HEK293 (cell line): ENCODE data around the gene TBC1D20.

Experiments
- CTCF ChIA-PET: fragments of 350-600 bp; formaldehyde crosslinking; extraction: SDS; loops from one replicate; lab custom pipeline; 2021; ENCODE audit warnings: antibody characterized with exemption; lab: Yijun Ruan, JAX
- POLR2A ChIA-PET: fragments of 300-600 bp; formaldehyde crosslinking; extraction: SDS; loops from one replicate; lab custom pipeline; 2020; ENCODE audit warnings: antibody characterized with exemption, inconsistent platforms; lab: Yijun Ruan, JAX
- H3K27ac ChIP-seq: fragments of 200-500 bp; sonication (Bioruptor generic); 2 replicates; pipeline ENCODE4 v1.5.1; 2014; ENCODE audit warnings: low read depth, low read length, control low read depth, inconsistent platforms; ENCODE audit errors: extremely low read depth
- H3K36me3 ChIP-seq, 2 experiments: fragments of 200-500 bp in 1 of 2; sonication (Bioruptor generic) in 1 of 2; 1 replicate in 1 of 2; 2 replicates in 1 of 2; pipeline ENCODE4 v1.5.1; 2014 to 2017; ENCODE audit warnings: inconsistent platforms in 2 of 2, low read length in 2 of 2; ENCODE audit not compliant: control insufficient read depth in 2 of 2, insufficient read depth in 1 of 2
- H3K4me1 ChIP-seq: fragments of 200-500 bp; sonication (Bioruptor generic); 2 replicates; pipeline ENCODE4 v1.5.1; 2014; ENCODE audit warnings: mild to moderate bottlenecking, low read length, inconsistent platforms; ENCODE audit not compliant: control insufficient read depth, insufficient read depth
- H3K4me3 ChIP-seq: 2 replicates; pipeline ENCODE4 v1.5.1; 2011; ENCODE audit warnings: low read depth, mild to moderate bottlenecking, control low read depth, low read length, moderate library complexity
- H3K9me3 ChIP-seq: fragments of 200-500 bp; sonication (Bioruptor generic); 2 replicates; pipeline ENCODE4 v1.5.1; 2014; ENCODE audit warnings: low read depth, low read length, inconsistent platforms; ENCODE audit not compliant: control insufficient read depth, insufficient read depth
- GLIS2 ChIP-seq: fragments of 450-650 bp; formaldehyde crosslinking; IDR thresholded peaks from 2 replicates; pipeline ENCODE4 v1.5.1; 2016; ENCODE audit warnings: missing biosample characterization, missing genetic modification characterization
- SCRT1 ChIP-seq: fragments of 450-650 bp; formaldehyde crosslinking; IDR thresholded peaks from 2 replicates; pipeline ENCODE4 v1.5.1; 2016; ENCODE audit warnings: missing biosample characterization, missing genetic modification characterization, borderline replicate concordance
- SP2 ChIP-seq: fragments of 450-650 bp; formaldehyde crosslinking; IDR thresholded peaks from 2 replicates; pipeline ENCODE4 v1.5.1; 2016; ENCODE audit warnings: missing biosample characterization, missing genetic modification characterization
- SP7 ChIP-seq: fragments of 450-650 bp; formaldehyde crosslinking; IDR thresholded peaks from 2 replicates; pipeline ENCODE4 v1.5.1; 2016; ENCODE audit warnings: missing biosample characterization, missing genetic modification characterization
- YY1 ChIP-seq: fragments of 450-650 bp; formaldehyde crosslinking; IDR thresholded peaks from 2 replicates; pipeline ENCODE4 v1.5.1; 2018; ENCODE audit warnings: missing biosample characterization, missing genetic modification characterization
- ZIC2 ChIP-seq: fragments of 450-650 bp; formaldehyde crosslinking; IDR thresholded peaks from 2 replicates; pipeline ENCODE4 v1.5.1; 2016; ENCODE audit warnings: missing biosample characterization, missing genetic modification characterization
- ZNF16 ChIP-seq: fragments of 450-650 bp; formaldehyde crosslinking; IDR thresholded peaks from 2 replicates; pipeline ENCODE4 v1.5.1; 2016; ENCODE audit warnings: low read depth, missing biosample characterization, missing genetic modification characterization
- ZNF211 ChIP-seq: fragments of 450-650 bp; formaldehyde crosslinking; IDR thresholded peaks from 2 replicates; pipeline ENCODE4 v1.5.1; 2016; ENCODE audit warnings: low read depth, missing biosample characterization, missing genetic modification characterization
- ZNF266 ChIP-seq: fragments of 450-650 bp; formaldehyde crosslinking; IDR thresholded peaks from 2 replicates; pipeline ENCODE4 v1.5.1; 2016; ENCODE audit warnings: missing biosample characterization, missing genetic modification characterization, low read depth
- ZNF302 ChIP-seq: fragments of 450-650 bp; formaldehyde crosslinking; IDR thresholded peaks from 2 replicates; pipeline ENCODE4 v1.5.1; 2016; ENCODE audit warnings: missing biosample characterization, missing genetic modification characterization, low read depth
- ZNF324 ChIP-seq: fragments of 450-650 bp; formaldehyde crosslinking; IDR thresholded peaks from 2 replicates; pipeline ENCODE4 v1.5.1; 2016; ENCODE audit warnings: missing biosample characterization, missing genetic modification characterization
- ZNF350 ChIP-seq: fragments of 450-650 bp; formaldehyde crosslinking; IDR thresholded peaks from 2 replicates; pipeline ENCODE4 v1.5.0; 2017; ENCODE audit warnings: missing biosample characterization, mild to moderate bottlenecking, missing genetic modification characterization
- ZNF394 ChIP-seq: fragments of 450-650 bp; formaldehyde crosslinking; IDR thresholded peaks from 2 replicates; pipeline ENCODE4 v1.5.1; 2016; ENCODE audit warnings: missing biosample characterization, missing genetic modification characterization, mild to moderate bottlenecking, moderate library complexity, borderline replicate concordance
- ZNF555 ChIP-seq: fragments of 450-650 bp; formaldehyde crosslinking; conservative IDR thresholded peaks from 2 replicates; pipeline ENCODE4 v1.5.1; 2017; ENCODE audit warnings: missing biosample characterization, mild to moderate bottlenecking, missing genetic modification characterization, inconsistent platforms
- ZNF585B ChIP-seq: fragments of 450-650 bp; formaldehyde crosslinking; IDR thresholded peaks from 2 replicates; pipeline ENCODE4 v1.5.1; 2016; ENCODE audit warnings: missing biosample characterization, missing genetic modification characterization
- TF ChIP-seq, protein P1 (sequence below): fragments of 450-650 bp; formaldehyde crosslinking; IDR thresholded peaks from 2 replicates; pipeline ENCODE4 v1.5.1; 2017; ENCODE audit warnings: missing biosample characterization, mild to moderate bottlenecking, missing genetic modification characterization, moderate library complexity
- TF ChIP-seq, protein P2 (sequence below): fragments of 450-650 bp; formaldehyde crosslinking; IDR thresholded peaks from 2 replicates; pipeline ENCODE4 v1.5.1; 2017; ENCODE audit warnings: missing biosample characterization, missing genetic modification characterization
- TF ChIP-seq, protein P3 (sequence below): fragments of 450-650 bp; formaldehyde crosslinking; IDR thresholded peaks from 2 replicates; pipeline ENCODE4 v1.5.0; 2017; ENCODE audit warnings: missing biosample characterization, missing genetic modification characterization, borderline replicate concordance
- TF ChIP-seq, protein P4 (sequence below): fragments of 450-650 bp; formaldehyde crosslinking; IDR thresholded peaks from 2 replicates; pipeline ENCODE4 v1.5.1; 2016; ENCODE audit warnings: missing biosample characterization, missing genetic modification characterization

Gene TBC1D20

DNA sequence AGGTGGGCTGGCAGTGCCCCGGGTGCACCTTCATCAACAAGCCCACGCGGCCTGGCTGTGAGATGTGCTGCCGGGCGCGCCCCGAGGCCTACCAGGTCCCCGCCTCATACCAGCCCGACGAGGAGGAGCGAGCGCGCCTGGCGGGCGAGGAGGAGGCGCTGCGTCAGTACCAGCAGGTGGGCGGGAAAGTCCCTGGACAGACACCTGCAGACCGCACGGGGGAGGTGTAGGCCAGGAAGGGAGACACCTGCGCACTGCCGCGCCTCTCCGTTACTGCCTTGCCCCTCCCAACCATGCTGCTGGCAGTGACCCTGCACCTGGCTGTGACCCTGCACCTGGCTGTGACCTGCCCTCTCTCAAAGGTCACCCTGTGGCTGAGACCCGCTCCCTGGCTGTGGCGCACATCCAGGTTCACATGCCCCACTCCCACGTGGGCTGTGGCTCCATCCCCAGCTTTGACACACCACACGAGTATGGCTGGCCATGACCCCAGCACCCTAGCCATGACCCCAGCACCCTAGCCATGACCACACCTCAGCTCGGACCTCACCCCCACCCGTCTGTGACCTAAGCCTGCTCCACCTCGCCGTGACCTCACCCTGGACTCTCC is 42.7 kb downstream of the TBC1D20 start (continued):
- TF ChIP-seq, protein P1, sequence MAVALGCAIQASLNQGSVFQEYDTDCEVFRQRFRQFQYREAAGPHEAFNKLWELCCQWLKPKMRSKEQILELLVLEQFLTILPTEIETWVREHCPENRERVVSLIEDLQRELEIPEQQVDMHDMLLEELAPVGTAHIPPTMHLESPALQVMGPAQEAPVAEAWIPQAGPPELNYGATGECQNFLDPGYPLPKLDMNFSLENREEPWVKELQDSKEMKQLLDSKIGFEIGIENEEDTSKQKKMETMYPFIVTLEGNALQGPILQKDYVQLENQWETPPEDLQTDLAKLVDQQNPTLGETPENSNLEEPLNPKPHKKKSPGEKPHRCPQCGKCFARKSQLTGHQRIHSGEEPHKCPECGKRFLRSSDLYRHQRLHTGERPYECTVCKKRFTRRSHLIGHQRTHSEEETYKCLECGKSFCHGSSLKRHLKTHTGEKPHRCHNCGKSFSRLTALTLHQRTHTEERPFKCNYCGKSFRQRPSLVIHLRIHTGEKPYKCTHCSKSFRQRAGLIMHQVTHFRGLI (tag by site-specific recombination), result no peak
- TF ChIP-seq, protein P2, sequence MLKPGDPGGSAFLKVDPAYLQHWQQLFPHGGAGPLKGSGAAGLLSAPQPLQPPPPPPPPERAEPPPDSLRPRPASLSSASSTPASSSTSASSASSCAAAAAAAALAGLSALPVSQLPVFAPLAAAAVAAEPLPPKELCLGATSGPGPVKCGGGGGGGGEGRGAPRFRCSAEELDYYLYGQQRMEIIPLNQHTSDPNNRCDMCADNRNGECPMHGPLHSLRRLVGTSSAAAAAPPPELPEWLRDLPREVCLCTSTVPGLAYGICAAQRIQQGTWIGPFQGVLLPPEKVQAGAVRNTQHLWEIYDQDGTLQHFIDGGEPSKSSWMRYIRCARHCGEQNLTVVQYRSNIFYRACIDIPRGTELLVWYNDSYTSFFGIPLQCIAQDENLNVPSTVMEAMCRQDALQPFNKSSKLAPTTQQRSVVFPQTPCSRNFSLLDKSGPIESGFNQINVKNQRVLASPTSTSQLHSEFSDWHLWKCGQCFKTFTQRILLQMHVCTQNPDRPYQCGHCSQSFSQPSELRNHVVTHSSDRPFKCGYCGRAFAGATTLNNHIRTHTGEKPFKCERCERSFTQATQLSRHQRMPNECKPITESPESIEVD (tag by site-specific recombination), result no peak
- TF ChIP-seq SP7 (no peak), ZIC2 (tag by site-specific recombination) (no peak), SP2 (no peak), YY1 (tag by site-specific recombination) (no peak)

DNA sequence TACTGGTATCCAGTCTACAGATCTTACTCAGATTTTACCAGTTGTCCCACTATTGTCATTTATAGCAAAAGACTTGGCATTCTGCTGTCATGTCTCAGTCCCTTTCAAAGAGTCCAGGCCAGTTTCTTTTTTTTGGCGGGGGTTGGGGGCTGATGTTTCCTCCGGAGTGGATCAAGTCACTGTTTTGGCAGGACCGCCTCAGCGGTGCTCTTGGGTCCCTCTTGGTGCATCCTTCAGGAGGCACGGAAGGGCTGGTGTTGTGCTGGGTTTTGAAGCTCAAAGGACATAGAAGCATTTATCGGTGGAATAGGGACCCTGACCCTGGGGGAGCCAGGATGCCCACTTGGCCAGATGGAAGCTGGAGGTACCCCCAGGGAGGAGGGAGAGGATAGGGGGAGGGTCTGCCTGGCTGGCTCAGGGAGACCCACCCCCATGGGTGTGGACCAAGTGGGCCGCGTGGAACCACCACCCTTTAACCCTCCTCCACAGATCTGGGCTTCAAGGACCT is 43.4 kb downstream of the TBC1D20 start:
- ChIA-PET CTCF (no interaction called here), POLR2A (no interaction called here)
- Histone ChIP-seq H3K9me3 (no peaks in the 10 kb centered on the region), H3K36me3 (peaks cover 17 to 56% of the 10 kb centered on the region in 2 experiments; a peak in 2 of 3 replicates), H3K4me1 (no peaks in the 10 kb centered on the region), H3K27ac (no peak overlapping the region), H3K4me3 (no peak overlapping the region)
- TF ChIP-seq ZNF16 (tag by site-specific recombination), result no peak
- peak; percentile 39; the same call in 1 of the 2 replicates for TF ChIP-seq GLIS2
- TF ChIP-seq SP2, result no peak
- TF ChIP-seq, all 188 proteins: peak for 1

DNA sequence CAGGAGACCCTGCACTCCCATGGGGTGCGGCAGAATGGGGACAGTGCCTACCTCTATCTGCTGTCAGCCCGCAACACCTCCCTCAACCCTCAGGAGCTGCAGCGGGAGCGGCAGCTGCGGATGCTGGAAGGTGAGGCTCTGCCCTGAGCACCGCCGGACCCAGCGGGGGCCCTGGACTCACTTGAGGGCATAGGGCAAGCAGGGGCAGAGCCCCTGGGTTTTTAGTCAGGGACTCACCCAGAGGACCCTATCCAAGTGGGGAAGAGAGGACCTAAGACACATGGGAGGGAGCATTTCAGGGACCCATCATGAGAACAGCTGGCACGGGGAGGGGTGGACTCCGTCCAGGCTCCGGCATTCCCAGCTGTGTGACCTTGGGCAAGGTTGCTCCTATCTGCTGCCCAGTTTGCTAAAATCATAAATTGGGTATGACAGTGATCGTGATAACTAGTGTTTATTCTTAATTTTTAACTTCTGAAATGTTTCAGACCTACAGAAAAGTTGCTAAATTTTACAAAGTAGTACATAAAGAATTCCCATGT is 44.5 kb downstream of the TBC1D20 start:
- H3K36me3 ChIP-seq, result peaks cover 16 to 55% of the 10 kb centered on the region in 2 experiments; a peak in 2 of 3 replicates
- no peak overlapping the region for H3K27ac ChIP-seq
- H3K9me3 ChIP-seq, result no peaks in the 10 kb centered on the region
- H3K4me3 ChIP-seq, result no peak overlapping the region
- no peaks in the 10 kb centered on the region for H3K4me1 ChIP-seq
- POLR2A ChIA-PET, result interaction anchor here (0.8 to 1.2 kb wide), 2 partner anchors 10 to 233 kb away, joined by 3 read pairs; no protein-coding TSS in a partner anchor
- CTCF ChIA-PET, result no interaction called here
- no peak for TF ChIP-seq ZNF211 (tag by site-specific recombination)
- no peak for TF ChIP-seq ZNF555 (tag by site-specific recombination)
- no peak for TF ChIP-seq ZNF266 (tag by site-specific recombination)
- TF ChIP-seq, protein P3, sequence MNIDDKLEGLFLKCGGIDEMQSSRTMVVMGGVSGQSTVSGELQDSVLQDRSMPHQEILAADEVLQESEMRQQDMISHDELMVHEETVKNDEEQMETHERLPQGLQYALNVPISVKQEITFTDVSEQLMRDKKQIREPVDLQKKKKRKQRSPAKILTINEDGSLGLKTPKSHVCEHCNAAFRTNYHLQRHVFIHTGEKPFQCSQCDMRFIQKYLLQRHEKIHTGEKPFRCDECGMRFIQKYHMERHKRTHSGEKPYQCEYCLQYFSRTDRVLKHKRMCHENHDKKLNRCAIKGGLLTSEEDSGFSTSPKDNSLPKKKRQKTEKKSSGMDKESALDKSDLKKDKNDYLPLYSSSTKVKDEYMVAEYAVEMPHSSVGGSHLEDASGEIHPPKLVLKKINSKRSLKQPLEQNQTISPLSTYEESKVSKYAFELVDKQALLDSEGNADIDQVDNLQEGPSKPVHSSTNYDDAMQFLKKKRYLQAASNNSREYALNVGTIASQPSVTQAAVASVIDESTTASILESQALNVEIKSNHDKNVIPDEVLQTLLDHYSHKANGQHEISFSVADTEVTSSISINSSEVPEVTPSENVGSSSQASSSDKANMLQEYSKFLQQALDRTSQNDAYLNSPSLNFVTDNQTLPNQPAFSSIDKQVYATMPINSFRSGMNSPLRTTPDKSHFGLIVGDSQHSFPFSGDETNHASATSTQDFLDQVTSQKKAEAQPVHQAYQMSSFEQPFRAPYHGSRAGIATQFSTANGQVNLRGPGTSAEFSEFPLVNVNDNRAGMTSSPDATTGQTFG (tag by site-specific recombination), result no peak
- TF ChIP-seq ZNF394 (tag by site-specific recombination), result no peak
- TF ChIP-seq ZNF350 (tag by site-specific recombination), result no peak
- TF ChIP-seq, protein P4, sequence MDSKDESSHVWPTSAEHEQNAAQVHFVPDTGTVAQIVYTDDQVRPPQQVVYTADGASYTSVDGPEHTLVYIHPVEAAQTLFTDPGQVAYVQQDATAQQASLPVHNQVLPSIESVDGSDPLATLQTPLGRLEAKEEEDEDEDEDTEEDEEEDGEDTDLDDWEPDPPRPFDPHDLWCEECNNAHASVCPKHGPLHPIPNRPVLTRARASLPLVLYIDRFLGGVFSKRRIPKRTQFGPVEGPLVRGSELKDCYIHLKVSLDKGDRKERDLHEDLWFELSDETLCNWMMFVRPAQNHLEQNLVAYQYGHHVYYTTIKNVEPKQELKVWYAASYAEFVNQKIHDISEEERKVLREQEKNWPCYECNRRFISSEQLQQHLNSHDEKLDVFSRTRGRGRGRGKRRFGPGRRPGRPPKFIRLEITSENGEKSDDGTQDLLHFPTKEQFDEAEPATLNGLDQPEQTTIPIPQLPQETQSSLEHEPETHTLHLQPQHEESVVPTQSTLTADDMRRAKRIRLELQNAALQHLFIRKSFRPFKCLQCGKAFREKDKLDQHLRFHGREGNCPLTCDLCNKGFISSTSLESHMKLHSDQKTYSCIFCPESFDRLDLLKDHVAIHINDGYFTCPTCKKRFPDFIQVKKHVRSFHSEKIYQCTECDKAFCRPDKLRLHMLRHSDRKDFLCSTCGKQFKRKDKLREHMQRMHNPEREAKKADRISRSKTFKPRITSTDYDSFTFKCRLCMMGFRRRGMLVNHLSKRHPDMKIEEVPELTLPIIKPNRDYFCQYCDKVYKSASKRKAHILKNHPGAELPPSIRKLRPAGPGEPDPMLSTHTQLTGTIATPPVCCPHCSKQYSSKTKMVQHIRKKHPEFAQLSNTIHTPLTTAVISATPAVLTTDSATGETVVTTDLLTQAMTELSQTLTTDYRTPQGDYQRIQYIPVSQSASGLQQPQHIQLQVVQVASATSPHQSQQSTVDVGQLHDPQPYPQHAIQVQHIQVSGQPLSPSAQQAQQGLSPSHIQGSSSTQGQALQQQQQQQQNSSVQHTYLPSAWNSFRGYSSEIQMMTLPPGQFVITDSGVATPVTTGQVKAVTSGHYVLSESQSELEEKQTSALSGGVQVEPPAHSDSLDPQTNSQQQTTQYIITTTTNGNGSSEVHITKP (tag by site-specific recombination), result no peak
- TF ChIP-seq ZNF585B (tag by site-specific recombination), result no peak
- TF ChIP-seq ZNF324 (tag by site-specific recombination), result no peak
- TF ChIP-seq ZNF302 (tag by site-specific recombination), result no peak
- no peak for TF ChIP-seq SCRT1 (tag by site-specific recombination)
